K562 (cell line): ENCODE measurements around the gene PLIN5. TPM values are rescaled to one million over a fixed set of nuclear protein-coding genes. Genes with fewer than 3 reads are reported as not detected.

Experiments
- GTF2F1 ChIP-seq: IDR thresholded peaks from 2 replicates; pipeline ENCODE4 v1.6.1; 2011; ENCODE audit warnings: low read depth, low read length, improper control_type of control experiment
- NFE2L1 ChIP-seq: fragments of 450-650 bp; IDR thresholded peaks from 2 replicates; pipeline ENCODE4 v1.6.1; 2016; ENCODE audit warnings: missing genetic modification characterization, low read depth, mild to moderate bottlenecking, missing compliant biosample characterization, moderate library complexity, borderline replicate concordance
- POLR2A ChIP-seq: fragments of 450-650 bp; conservative IDR thresholded peaks from 2 replicates; pipeline ENCODE4 v1.6.1; 2016
- RUNX1 ChIP-seq: sonication (generic); IDR thresholded peaks from 2 replicates; pipeline ENCODE4 v1.6.1; 2016; ENCODE audit warnings: antibody characterized with exemption, low read depth
- ZBTB40 ChIP-seq, 2 experiments: fragments of 450-650 bp in 1 of 2; sonication (generic) in 1 of 2; formaldehyde crosslinking in 1 of 2; IDR thresholded peaks; 2 replicates each; pipeline versions ENCODE4 v1.7.1 to v1.9.0; 2016 to 2022; ENCODE audit warnings: inconsistent platforms in 1 of 2, mild to moderate bottlenecking in 1 of 2, missing genetic modification reagents in 1 of 2
- ZNF217 ChIP-seq: sonication (generic); formaldehyde crosslinking; IDR thresholded peaks from 2 replicates; pipeline ENCODE4 v1.8.0; 2022; ENCODE audit warnings: mild to moderate bottlenecking, missing genetic modification reagents
- ZNF316 ChIP-seq: fragments of 450-650 bp; IDR thresholded peaks from 2 replicates; pipeline ENCODE4 v1.6.1; 2016
- polyA plus RNA-seq, 8 experiments: library from polyadenylated mRNA; depleted of rRNA in 4 of 8; stranded (reverse) in 5 of 8; unstranded in 3 of 8; fragments of >200 nt; fragmentation: Nextera tagmentation in 2 of 8; fragmentation: Illumina TruSeq in 1 of 8; extraction: Ambion mirVana in 2 of 8; extraction: Trizol in 1 of 8; gene quantifications; 2 replicates each; pipeline versions ENCODE4 v1.2.1 to v1.2.3, GENCODE V29; 2011 to 2014; ENCODE audit warnings: inconsistent platforms in 1 of 8, missing spikeins in 1 of 8
- total RNA-seq, 7 experiments: library from RNA; depleted of rRNA in 6 of 7; stranded (reverse); fragments of >200 nt in 6 of 7; fragmentation: Illumina TruSeq in 2 of 7; extraction: Trizol in 2 of 7; gene quantifications; 2 replicates each; pipeline versions ENCODE4 v1.2.1 to v1.2.3, GENCODE V29; 2011 to 2021; ENCODE audit warnings: low replicate concordance in 1 of 7

Gene PLIN5
- total and polyA plus RNA-seq, 9 of the 15 experiments (the other 6 are each of a cell fraction or from before 2014, with no cell fraction given): 0.04 to 1.3 (median 0.50) TPM

- no peak for TF ChIP-seq ZBTB40 (IDR thresholded peaks at IDR 0.05)
- TF ChIP-seq ZBTB40 (CRISPR knock-in tag; IDR thresholded peaks at IDR 0.05): no peak
- no peak for TF ChIP-seq GTF2F1
- no peak for TF ChIP-seq ZNF316
- no peak for TF ChIP-seq ZNF217 (CRISPR knock-in tag)
- TF ChIP-seq POLR2A: no peak
- no peak for TF ChIP-seq RUNX1
- no peak for TF ChIP-seq NFE2L1
These were observed 41.3 kb upstream of the PLIN5 start (continued) for GRCh38 chr19:4576016-4576933.
